Measurements from ENCODE around the gene NTHL1. TPM values are rescaled to one million over a fixed set of nuclear protein-coding genes. Genes with fewer than 3 reads are reported as not detected.

The NTHL1 gene
- total and polyA plus RNA-seq, 2 of the 13 experiments (the other 11 are each of a cell fraction or from before 2014, with no cell fraction given), result 47.5 to 64.9 TPM

DNA sequence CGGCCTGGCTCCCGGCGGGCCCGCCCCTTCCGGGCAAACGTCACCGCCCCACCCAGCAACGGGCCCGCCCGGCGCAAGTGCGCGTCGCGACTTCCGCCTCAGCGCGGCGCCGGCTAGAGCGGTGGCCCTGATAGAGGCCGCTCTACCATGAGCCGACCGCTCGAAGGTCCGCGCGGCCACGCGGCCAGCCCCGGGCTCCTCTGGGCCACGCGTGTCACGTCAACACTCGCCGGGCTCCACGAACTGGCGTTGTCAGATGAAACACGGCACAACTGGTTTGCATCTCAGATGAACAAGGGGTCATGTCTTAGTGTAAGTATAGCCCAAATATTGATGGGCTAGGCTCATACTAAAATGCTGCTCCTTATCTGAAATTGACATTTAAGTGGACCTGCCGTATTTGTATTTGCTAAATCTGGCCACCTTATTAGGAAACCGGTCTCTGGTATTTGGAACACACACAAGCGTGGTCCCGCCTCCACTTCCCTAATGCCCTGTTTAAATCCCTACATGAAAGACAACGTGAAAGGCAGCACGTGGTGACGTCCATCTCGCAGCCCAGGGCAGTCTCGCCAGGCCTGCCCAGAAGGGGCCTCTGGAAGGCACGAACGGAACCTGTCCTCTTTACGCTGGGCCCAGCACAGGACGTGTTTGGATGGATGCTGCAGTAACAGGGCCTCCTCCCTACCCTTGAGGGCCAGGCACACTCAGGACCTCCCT, 37.7 kb downstream of the NTHL1 start, which contains the start of gene ZNF598 (continued):
- TF ChIP-seq, protein P1, sequence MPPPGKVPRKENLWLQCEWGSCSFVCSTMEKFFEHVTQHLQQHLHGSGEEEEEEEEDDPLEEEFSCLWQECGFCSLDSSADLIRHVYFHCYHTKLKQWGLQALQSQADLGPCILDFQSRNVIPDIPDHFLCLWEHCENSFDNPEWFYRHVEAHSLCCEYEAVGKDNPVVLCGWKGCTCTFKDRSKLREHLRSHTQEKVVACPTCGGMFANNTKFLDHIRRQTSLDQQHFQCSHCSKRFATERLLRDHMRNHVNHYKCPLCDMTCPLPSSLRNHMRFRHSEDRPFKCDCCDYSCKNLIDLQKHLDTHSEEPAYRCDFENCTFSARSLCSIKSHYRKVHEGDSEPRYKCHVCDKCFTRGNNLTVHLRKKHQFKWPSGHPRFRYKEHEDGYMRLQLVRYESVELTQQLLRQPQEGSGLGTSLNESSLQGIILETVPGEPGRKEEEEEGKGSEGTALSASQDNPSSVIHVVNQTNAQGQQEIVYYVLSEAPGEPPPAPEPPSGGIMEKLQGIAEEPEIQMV (CRISPR knock-in tag; IDR thresholded peaks at IDR 0.05; ENCODE audit: low read depth), result peak; percentile 64; the same call in 1 of the 2 replicates
- TF ChIP-seq SPEN (CRISPR knock-in tag; IDR thresholded peaks at IDR 0.05; ENCODE audit: low read depth), result peak; percentile 92
- TF ChIP-seq ZNF224 (CRISPR knock-in tag; IDR thresholded peaks at IDR 0.05), result 0 out of 2 replicates have a peak, but pooled peaks have one; percentile 61
- TF ChIP-seq NONO (IDR thresholded peaks at IDR 0.05), result no peak
- peak; percentile 82 for TF ChIP-seq NONO (CRISPR knock-in tag; conservative IDR thresholded peaks at IDR 0.05)
- TF ChIP-seq MYPOP (CRISPR knock-in tag; IDR thresholded peaks at IDR 0.05), result peak; percentile 63; the same call in 1 of the 2 replicates
- TF ChIP-seq ZNF264 (CRISPR knock-in tag; IDR thresholded peaks at IDR 0.05), result no peak
- TF ChIP-seq ZNF281 (CRISPR knock-in tag; IDR thresholded peaks at IDR 0.05; ENCODE audit: borderline replicate concordance), result no peak
- no peak for TF ChIP-seq RCOR2 (CRISPR knock-in tag; IDR thresholded peaks at IDR 0.05)
- TF ChIP-seq, protein P2, sequence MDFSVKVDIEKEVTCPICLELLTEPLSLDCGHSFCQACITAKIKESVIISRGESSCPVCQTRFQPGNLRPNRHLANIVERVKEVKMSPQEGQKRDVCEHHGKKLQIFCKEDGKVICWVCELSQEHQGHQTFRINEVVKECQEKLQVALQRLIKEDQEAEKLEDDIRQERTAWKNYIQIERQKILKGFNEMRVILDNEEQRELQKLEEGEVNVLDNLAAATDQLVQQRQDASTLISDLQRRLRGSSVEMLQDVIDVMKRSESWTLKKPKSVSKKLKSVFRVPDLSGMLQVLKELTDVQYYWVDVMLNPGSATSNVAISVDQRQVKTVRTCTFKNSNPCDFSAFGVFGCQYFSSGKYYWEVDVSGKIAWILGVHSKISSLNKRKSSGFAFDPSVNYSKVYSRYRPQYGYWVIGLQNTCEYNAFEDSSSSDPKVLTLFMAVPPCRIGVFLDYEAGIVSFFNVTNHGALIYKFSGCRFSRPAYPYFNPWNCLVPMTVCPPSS (IDR thresholded peaks at IDR 0.05), result no peak
- peak; percentile 35; the same call in 1 of the 2 replicates for TF ChIP-seq HOXA9 (CRISPR knock-in tag; IDR thresholded peaks at IDR 0.05; ENCODE audit: borderline replicate concordance)
- no peak for TF ChIP-seq ZNF749 (CRISPR knock-in tag; IDR thresholded peaks at IDR 0.05; ENCODE audit: borderline replicate concordance)
- peak; percentile 32; the same call in 1 of the 2 replicates for TF ChIP-seq CREB1 (IDR thresholded peaks at IDR 0.05)
- TF ChIP-seq CREB1 (CRISPR knock-in tag; IDR thresholded peaks at IDR 0.05), result peak; percentile 35; the same call in 1 of the 2 replicates
- TF ChIP-seq, protein P3, sequence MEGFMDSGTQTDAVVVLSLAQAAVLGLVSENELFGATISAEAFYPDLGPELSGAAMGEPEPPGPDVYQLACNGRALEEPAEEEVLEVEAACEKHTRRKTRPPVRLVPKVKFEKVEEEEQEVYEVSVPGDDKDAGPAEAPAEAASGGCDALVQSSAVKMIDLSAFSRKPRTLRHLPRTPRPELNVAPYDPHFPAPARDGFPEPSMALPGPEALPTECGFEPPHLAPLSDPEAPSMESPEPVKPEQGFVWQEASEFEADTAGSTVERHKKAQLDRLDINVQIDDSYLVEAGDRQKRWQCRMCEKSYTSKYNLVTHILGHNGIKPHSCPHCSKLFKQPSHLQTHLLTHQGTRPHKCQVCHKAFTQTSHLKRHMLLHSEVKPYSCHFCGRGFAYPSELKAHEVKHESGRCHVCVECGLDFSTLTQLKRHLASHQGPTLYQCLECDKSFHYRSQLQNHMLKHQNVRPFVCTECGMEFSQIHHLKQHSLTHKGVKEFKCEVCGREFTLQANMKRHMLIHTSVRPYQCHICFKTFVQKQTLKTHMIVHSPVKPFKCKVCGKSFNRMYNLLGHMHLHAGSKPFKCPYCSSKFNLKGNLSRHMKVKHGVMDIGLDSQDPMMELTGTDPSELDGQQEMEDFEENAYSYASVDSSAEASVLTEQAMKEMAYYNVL (CRISPR knock-in tag; IDR thresholded peaks at IDR 0.05; ENCODE audit: borderline replicate concordance), result peak; percentile 28; the same call in 1 of the 2 replicates
- no peak for TF ChIP-seq PTBP1 (IDR thresholded peaks at IDR 0.05; ENCODE audit: low read depth, low read length, poor library complexity, severe bottlenecking)
- no peak for TF ChIP-seq ZNF562 (CRISPR knock-in tag; IDR thresholded peaks at IDR 0.05; ENCODE audit: borderline replicate concordance)
- TF ChIP-seq, protein P4, sequence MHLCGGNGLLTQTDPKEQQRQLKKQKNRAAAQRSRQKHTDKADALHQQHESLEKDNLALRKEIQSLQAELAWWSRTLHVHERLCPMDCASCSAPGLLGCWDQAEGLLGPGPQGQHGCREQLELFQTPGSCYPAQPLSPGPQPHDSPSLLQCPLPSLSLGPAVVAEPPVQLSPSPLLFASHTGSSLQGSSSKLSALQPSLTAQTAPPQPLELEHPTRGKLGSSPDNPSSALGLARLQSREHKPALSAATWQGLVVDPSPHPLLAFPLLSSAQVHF (CRISPR knock-in tag; IDR thresholded peaks at IDR 0.05), result peak; percentile 51; the same call in 1 of the 2 replicates
